Parathyroid adenoma (tissue), 2 donors: ENCODE measurements around the gene ADO.

Source experiments
- H2AFZ ChIP-seq: fragments of 300-600 bp; sonication (generic); one replicate; pipeline ENCODE4 v1.7.0; 2017; ENCODE audit warnings: antibody characterized with exemption, mild to moderate bottlenecking
- H3K27ac ChIP-seq: fragments of 300-600 bp; sonication (generic); one replicate; pipeline ENCODE4 v1.7.0; 2017
- H3K27me3 ChIP-seq: fragments of 300-600 bp; sonication (generic); one replicate; pipeline ENCODE4 v1.7.0; 2017; ENCODE audit warnings: low read length; ENCODE audit not compliant: control insufficient read depth, insufficient read depth
- H3K36me3 ChIP-seq: fragments of 300-600 bp; sonication (generic); one replicate; pipeline ENCODE4 v1.7.0; 2017; ENCODE audit warnings: low read length; ENCODE audit not compliant: control insufficient read depth, insufficient read depth
- H3K4me1 ChIP-seq: fragments of 300-600 bp; sonication (generic); one replicate; pipeline ENCODE4 v1.7.0; 2017; ENCODE audit warnings: control low read depth
- H3K4me2 ChIP-seq: fragments of 300-600 bp; sonication (generic); one replicate; pipeline ENCODE4 v1.7.0; 2017; ENCODE audit warnings: low read length
- H3K4me3 ChIP-seq: fragments of 300-600 bp; sonication (generic); one replicate; pipeline ENCODE4 v1.7.0; 2017; ENCODE audit warnings: low read depth, low read length
- H3K79me2 ChIP-seq: fragments of 300-600 bp; sonication (generic); one replicate; pipeline ENCODE4 v1.7.0; 2017; ENCODE audit warnings: control low read depth
- H3K9ac ChIP-seq: fragments of 300-600 bp; sonication (generic); one replicate; pipeline ENCODE4 v1.7.0; 2017; ENCODE audit warnings: mild to moderate bottlenecking
- H3K9me3 ChIP-seq: fragments of 300-600 bp; sonication (generic); one replicate; pipeline ENCODE4 v1.7.0; 2017; ENCODE audit warnings: low read length; ENCODE audit not compliant: control insufficient read depth
- TF ChIP-seq, protein P1 (sequence below): fragments of 300-600 bp; sonication (generic); IDR thresholded peaks from one replicate; pipeline ENCODE4 v1.7.0; 2017; ENCODE audit warnings: antibody characterized with exemption, mild to moderate bottlenecking
- donor health status: primary hyperparathyroidism.

Gene ADO

GRCh38 chr10:62766386-62766785, 38.1 kb upstream of the ADO start:
- Histone ChIP-seq H3K27ac (no peak overlapping the region), H3K79me2 (no peaks in the 10 kb centered on the region), H3K9me3 (no peaks in the 10 kb centered on the region), H3K4me2 (no peak overlapping the region), H3K4me1 (no peaks in the 10 kb centered on the region), H3K4me3 (no peak overlapping the region), H3K9ac (no peak overlapping the region), H2AFZ (no peak overlapping the region), H3K36me3 (no peaks in the 10 kb centered on the region), H3K27me3 (no peaks in the 10 kb centered on the region)
- TF ChIP-seq, protein P1, sequence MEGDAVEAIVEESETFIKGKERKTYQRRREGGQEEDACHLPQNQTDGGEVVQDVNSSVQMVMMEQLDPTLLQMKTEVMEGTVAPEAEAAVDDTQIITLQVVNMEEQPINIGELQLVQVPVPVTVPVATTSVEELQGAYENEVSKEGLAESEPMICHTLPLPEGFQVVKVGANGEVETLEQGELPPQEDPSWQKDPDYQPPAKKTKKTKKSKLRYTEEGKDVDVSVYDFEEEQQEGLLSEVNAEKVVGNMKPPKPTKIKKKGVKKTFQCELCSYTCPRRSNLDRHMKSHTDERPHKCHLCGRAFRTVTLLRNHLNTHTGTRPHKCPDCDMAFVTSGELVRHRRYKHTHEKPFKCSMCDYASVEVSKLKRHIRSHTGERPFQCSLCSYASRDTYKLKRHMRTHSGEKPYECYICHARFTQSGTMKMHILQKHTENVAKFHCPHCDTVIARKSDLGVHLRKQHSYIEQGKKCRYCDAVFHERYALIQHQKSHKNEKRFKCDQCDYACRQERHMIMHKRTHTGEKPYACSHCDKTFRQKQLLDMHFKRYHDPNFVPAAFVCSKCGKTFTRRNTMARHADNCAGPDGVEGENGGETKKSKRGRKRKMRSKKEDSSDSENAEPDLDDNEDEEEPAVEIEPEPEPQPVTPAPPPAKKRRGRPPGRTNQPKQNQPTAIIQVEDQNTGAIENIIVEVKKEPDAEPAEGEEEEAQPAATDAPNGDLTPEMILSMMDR: no peak

- no peaks in the 10 kb centered on the region for H3K79me2 ChIP-seq
- H3K9ac ChIP-seq: no peak overlapping the region
- H3K4me2 ChIP-seq: no peak overlapping the region
- H3K4me1 ChIP-seq: no peaks in the 10 kb centered on the region
- TF ChIP-seq, protein P1: no peak
- H3K4me3 ChIP-seq: no peak overlapping the region
- no peaks in the 10 kb centered on the region for H3K36me3 ChIP-seq
- no peaks in the 10 kb centered on the region for H3K9me3 ChIP-seq
- no peak overlapping the region for H3K27ac ChIP-seq
- no peak overlapping the region for H2AFZ ChIP-seq
- no peaks in the 10 kb centered on the region for H3K27me3 ChIP-seq
Observed at GRCh38 chr10:62769574-62770242, 34.8 kb upstream of the ADO start.

GRCh38 chr10:62772186-62772974, 32.1 kb upstream of the ADO start:
- no peak overlapping the region for H3K9ac ChIP-seq
- TF ChIP-seq, protein P1: no peak
- H2AFZ ChIP-seq: no peak overlapping the region
- no peak overlapping the region for H3K4me2 ChIP-seq
- no peaks in the 10 kb centered on the region for H3K4me1 ChIP-seq
- H3K36me3 ChIP-seq: no peaks in the 10 kb centered on the region
- H3K27me3 ChIP-seq: no peaks in the 10 kb centered on the region
- H3K27ac ChIP-seq: no peak overlapping the region
- H3K79me2 ChIP-seq: no peaks in the 10 kb centered on the region
- no peaks in the 10 kb centered on the region for H3K9me3 ChIP-seq
- no peak overlapping the region for H3K4me3 ChIP-seq

DNA sequence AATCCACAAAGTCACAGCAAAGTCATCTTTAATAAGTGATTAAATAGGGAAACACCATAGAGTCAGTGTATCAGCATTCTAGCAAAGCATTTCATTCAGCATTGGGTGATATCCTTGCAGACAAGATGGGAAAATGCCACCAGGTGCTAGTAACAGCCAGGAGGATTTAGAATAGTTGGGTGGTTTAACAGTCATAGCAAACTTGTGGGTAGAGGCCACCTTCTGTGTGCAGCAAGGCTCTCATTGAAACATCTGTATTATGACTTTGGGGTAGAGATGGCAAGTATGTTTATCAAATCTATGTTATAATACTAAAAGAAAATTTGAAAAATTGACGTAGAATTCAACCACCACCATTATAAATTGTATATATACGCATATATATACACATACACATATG, 26.4 kb upstream of the ADO start:
- Histone ChIP-seq H3K4me2 (no peak overlapping the region), H3K4me1 (no peaks in the 10 kb centered on the region), H3K4me3 (no peak overlapping the region), H3K79me2 (no peaks in the 10 kb centered on the region), H2AFZ (no peak overlapping the region), H3K27me3 (no peaks in the 10 kb centered on the region), H3K9me3 (no peaks in the 10 kb centered on the region), H3K27ac (no peak overlapping the region), H3K36me3 (no peaks in the 10 kb centered on the region), H3K9ac (no peak overlapping the region)
- TF ChIP-seq, protein P1: no peak
